RPMI7951 (cell line): Measurements from ENCODE around the gene NKRF. TPM values are rescaled to one million over a fixed set of nuclear protein-coding genes. Genes with fewer than 3 reads are reported as not detected.
A peak's percentile ranks its signal among the peaks of the same experiment; 100 is the strongest.

Source experiments
- DNase-seq: peaks from one replicate; pipeline ENCODE4 v3.0.0-alpha.2; 2012; ENCODE audit warnings: low read depth
- total RNA-seq: library from RNA; depleted of rRNA; stranded (reverse); fragments of >200 nt; shearing (Covaris generic); gene quantifications from 2 replicates; pipeline ENCODE4 v1.2.3, GENCODE V29; 2014

The NKRF gene
- total RNA-seq, 1 experiment from 2014 or later, result 4.4 TPM

DNA sequence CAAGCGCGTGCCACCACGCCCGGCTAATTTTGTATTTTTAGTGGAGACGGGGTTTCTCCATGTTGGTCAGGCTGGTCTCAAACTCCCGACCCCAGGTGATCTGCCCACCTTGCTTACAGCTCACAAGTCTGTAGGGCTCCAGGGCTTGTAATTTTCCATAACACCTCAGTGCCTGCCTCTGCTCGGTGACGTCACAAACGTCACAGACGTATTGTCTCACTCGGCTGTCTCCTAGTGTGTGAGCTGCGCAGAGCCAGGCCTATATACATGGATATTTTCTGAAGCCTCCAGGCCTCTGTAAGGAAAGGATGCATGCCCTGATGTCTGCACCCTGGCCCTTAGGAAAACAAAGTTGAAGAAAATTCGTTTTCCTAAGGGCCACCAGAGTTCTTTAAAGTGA lies 8.6 kb upstream of the NKRF start:
- no peak for DNase-seq

DNA sequence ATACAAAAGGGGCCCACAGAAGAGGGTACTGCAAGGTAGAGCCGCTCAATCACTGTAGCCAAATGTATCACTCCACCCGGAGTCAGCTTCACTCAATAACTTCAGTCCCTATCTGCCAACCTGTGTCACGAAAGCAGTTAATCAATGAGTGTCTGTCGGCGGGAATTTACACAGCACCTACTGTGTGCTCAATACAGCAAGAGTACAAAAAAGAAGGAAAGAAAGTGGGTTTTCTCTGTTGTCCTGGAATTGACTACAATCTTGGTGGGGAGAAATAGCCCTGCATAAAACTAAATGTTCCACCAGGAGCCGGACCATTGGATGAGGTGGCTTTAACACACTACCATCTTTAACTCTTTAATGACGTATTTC lies 780 bp upstream of the NKRF start:
- no peak for DNase-seq

DNA sequence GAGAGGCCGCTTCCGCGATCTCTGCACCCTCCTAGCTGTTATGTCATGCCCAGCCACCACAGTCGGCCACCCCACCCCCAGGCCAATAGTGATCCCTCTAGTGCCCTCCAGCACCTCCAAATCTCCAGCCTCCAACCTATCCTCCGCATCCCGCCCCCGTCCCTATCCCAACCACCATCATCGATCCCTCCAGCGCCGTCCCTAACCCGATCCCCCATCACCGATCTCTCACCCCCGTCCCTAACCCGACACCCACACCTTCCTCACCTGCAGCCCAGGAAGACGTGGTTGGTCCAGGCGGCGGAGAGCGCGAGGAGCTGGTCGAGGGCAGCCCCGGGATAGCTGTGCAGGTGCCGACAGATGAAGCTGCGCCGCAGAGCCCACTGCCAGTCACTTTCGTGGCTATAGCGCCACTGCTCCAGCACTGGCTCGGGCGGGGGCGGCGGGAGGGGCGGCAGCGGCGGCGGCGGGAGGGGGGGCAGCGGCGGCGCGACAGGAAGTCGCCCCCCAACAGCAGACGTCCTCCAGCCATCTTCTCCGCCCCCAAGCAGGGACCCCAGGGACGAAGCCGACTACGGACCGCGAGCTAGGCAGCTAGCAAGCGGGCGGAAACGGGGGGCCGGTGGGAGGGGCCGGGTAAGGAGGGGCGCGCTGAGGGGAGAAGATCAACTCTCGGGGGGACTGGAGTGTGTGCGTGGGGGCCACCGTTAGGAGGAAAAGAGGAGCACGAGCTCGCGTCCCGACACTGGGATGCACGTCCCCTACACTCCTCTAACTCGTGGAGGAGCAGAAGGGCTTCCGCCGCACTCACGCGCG lies 552 bp downstream of the NKRF start:
- peak; percentile 2 for DNase-seq

DNA sequence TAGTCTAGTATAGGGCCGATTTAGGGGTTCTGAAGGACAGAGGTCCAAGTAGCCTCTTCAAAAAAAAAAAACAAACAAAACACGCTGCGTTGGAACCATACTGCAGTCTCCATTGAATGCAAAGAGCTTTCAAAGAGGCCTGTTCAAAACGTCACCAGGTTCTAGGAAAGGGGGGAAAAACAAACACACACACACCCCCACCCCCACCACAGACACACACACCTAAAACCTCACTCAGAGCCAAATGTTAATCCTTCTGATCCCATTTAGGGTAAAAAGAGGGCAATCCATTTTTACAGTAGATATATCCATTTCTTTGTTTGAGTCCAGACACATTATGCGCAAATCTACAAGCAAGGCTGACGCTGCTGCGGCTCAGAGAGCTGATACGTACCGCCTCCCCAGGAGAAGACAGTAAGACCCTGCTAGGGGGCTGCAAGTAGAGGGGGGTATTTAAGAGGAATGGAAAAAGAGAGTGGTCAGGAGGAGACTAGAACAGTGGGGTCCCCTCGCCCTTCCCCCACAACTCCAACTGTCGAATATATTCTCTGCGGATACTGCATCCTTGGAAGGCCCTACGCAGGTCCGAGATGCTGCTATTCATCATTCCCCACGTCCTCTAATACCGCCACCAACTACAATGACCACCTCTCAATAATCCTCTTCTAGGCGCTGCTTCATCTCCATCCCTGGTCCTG lies 1.3 kb downstream of the NKRF start:
- no peak for DNase-seq

DNA sequence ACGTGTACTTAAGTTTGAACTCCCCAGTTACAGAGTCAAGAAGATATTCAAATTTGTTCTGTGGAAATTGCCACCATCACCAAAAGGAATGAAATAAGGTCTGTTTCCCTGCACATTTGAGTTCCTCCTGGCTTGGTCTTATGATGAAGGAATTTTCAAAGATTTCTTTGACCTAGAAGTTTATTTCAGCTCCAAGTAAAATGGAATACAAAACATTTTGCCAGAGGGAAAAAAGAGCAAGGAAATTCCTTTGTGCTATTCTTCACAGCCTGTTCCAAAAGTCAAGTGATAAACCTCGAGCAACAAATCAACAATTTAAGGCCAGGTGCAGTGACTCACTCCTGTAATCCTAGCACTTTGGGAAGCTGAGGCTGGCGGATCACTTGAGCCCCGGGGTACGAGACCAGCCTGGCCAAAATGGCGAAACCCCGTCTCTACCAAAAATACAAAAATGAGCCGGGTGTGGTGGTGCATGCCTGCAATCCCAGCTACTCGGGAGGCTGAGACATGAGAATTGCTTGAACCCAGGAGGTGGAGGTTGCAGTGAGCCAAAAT lies 3.4 kb downstream of the NKRF start:
- no peak for DNase-seq

DNA sequence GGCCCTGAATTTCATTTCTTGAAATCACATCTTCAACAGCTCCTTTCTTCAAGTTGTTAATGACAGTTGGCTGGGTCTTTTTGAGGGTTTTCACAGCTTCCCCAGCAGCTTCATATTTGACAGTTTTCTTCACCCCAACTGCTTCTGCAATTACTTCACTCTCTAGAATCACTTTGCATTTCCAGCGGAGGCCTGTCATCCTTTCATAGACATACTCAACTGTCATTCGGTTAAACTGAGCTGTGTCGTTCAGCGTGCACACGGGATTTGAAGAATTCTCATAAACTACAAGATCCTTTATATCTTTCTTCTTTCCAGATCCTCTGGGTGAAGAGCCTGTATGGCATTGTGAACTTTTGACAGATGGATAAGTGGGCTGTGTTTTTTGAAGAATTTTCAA lies 16.4 kb downstream of the NKRF start:
- no peak for DNase-seq

DNA sequence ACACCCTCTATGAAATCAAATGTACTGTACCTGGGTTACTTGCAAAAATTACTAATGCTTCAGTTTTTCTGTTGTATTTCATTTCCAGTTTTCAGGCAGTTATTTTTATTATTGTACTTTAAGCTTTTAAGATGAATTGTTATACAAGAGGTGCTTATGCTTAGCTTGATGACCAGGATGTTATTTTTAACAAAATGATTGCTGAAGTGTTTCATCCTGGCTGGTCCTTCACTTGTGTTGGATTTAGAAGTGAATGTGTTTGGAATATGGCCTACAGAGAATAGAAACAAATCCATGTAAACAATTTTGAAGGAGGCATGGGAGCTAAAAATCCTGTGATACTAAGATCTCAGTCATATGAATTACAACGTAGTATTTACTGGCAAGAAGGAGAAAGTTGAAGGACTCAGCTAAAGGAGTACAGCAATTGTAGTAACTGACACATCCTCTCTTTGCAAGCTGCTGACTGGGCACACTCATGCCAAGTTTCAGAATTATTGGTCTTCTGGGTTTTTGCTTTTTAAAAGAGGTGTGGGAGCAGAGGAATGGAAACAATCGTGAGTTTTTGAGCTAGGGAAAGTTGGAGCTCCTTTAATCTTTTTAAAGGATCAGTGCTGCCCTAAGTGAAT lies 22.7 kb downstream of the NKRF start:
- no peak for DNase-seq

DNA sequence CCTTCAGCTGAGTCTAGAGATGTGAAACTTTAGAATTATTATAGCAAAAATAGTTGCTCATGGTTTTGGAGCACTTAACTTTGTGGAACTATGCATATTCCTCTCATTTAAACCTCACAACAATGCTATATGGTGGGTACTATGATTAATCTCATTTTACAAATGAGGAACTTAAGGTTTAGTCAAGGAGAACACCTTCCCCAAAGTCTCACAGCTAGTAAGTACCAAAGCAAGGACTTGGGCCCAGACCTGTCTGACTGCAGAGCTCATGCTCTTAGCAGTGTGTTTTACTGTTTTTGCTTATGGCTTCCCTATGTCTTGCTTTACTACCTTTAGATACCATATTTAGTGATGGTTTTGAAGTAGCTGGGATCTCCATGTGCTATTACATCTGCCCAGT lies 26.8 kb downstream of the NKRF start:
- DNase-seq, result no peak

DNA sequence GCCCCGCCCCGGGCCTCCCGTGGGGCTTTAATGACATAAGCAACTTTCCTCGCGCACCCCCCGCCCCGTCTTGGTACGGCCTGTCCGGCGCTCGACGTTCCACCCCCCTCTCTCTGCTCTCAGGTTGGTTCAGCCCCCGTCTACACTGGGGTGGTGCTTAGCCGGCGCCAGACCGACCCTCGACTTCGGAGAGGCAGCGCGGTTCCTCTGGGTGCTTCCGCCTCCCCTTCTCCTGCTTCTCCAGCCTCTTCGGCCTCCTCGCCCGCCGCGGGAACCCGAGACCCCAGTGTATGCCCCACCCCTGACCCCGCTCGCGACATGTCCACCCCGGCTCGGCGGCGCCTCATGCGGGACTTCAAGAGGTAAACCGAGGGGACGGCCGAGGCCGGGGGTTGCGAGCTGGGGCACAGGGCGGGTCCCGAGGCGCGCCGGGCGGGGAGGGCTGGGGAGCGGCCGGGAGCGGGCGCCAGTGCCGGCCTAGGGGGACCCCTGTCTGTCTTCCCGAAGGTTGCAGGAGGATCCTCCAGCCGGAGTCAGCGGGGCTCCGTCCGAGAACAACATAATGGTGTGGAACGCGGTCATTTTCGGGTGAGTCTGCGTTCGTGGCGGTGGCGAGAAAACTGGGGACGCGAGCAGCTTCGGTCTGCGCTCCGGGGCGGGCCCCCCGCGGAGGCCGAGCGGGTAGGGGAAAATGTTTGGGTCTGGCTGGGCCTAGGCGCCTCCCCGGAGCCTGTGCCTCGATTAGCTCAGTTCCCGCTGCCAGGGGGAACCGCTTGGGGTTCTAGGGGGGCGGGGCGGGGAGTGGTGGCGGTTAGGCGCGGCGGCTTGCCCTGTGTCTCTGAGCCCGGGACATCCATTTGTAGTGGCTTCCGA lies 31.6 kb downstream of the NKRF start, which contains the start of gene UBE2A:
TSS of gene UBE2A (plus strand) at position 170 of the 873 bp plus-strand sequence. CDS start at position 319, 149 bp downstream.
- DNase-seq, result peak; percentile 86

DNA sequence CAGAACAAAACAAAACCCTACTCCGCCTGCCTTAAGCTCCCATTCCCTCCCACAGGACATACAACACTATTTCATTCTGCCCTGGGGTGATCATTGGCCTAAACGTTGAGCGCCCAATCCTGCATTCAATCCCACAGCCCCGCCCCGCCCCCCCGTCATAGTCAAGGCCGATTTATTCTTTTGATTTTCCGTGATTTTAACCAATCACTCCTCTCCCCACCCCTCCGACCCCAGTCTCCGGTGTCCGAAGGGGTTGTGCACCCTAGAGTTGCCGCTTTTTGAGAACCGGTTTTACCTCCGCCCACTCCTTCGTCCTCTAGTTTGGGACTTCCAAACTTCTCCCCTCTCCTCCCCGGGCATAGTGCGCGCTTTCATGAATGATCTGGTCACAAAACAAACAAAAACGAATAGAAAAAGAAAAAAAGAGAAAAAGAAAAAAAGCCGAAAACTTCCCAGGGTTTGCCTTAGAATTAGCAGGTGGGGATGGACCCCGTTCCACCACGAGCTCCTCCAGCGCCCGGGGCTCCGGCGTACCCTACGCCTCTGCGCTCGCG lies 32.3 kb downstream of the NKRF start:
- DNase-seq, result peak; percentile 61

DNA sequence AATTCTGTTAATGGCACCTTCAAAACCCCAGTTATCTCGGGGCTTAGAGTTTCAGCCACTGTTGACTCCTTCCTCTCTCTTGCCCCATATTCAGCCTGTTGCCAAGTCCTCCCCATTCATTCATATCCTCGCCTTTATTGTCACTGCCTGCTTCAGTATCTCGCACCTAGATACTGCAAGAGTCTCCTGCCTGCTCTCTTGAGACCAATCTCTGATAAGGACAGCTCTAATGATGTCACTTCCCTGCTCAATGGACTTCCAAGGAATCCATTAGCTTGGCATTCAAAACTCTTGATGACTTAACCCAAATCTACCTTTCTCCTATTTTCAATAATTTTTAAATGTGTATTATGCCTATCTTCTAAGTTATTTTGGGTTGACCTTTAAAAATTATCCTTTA lies 33.0 kb downstream of the NKRF start:
- DNase-seq, result no peak

DNA sequence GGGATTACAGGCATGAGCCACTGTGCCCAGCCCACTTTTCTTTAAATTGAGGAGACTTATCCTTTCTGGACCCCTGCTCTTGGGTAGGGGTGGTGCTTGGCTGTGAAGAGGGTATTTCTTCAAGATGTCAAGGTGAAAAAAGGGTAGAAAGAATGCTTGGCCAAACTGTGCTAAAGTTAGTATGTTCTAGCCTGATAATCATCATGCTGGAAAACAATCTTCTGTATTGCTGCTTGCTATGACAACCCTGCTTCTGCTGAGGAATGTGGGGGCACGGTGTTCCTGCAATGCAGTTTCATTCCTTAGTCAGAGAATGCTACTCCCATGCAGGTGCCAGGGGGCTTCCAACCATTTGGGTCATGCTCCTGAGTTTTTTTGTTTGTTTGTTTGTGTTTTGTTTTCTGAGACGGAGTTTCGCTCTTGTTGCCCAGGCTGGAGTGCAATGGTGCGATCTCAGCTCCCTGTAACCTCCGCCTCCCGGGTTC lies 35.8 kb downstream of the NKRF start:
- no peak for DNase-seq

DNA sequence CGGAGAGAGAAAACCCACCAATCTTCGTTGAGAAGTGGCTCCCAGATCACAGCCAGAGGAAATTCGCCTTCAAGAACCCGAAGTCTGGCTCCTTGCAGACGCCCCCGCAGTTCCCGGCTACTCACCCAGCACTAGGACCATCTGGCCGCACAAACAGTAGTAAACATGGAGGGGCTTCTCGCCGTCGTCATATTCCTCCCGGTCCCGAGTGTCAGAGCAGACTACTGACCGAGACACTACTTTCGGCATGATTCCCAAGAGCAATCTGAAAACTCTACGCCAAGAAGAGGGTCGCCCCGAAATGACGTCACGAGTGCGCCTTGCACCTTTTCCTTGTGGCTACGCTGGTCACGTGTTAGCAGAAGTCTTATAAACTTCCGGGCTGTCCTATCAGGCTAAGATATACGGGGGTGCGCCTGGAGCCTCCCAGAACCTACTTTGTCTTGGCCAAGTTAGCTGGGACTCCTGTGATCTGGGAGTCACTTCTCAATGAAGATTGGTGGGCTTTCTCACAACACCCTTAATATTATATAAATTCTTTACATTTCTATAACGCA lies 41.0 kb downstream of the NKRF start, which contains the start of gene STEEP1:
TSS of gene STEEP1 (minus strand) at position 303 of the 557 bp plus-strand sequence. CDS start at position 249, 54 bp downstream.
- peak; percentile 90 for DNase-seq

DNA sequence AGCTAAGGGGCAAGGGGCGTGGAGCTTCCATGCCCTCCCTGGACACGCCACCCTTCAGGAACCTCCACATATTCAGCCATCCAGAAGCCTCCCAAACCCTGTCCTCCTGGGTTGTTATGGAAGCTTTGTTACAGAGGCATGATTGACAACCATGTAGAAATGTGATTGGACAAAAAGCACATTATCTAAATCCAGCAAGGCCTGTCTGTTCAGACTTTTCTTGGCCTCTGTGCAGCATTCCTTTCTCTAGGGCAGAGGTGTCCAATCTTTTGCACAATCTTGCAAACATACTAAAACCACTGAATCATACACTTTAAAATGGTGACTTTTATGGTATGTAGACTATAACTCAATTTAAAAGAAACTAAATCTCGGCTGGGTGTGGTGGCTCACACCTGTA lies 53.7 kb downstream of the NKRF start:
- DNase-seq, result no peak

DNA sequence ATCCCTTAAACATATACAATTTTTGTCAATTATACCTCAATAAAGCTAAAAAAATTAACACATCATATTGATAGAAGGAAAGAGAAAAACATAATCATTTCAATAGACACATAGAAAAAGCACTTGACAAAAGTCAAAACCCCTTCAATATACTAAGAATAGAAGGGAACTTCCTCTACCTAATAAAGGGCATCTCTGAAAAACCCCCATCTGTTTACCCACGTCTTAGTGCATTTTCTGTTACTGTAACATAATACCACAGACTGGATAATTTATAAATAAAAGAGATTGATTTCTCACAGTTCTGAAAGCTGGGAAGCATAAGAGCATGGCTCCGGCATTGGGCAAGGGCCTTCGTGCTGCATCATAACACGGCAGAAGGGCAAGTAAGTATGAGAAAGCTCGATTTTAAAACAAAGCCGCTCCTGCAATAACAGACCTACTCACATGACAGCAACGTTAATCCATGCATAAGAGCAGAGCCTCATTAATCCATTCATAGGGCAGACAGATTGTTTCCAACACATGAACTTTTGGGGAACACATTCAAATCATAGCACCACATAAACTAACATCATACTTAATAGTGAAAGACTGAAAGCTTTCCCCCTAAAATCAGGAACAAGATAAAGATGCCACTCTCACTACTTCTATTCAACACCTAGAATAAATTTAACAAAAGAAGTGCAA lies 56.8 kb downstream of the NKRF start:
- no peak for DNase-seq

DNA sequence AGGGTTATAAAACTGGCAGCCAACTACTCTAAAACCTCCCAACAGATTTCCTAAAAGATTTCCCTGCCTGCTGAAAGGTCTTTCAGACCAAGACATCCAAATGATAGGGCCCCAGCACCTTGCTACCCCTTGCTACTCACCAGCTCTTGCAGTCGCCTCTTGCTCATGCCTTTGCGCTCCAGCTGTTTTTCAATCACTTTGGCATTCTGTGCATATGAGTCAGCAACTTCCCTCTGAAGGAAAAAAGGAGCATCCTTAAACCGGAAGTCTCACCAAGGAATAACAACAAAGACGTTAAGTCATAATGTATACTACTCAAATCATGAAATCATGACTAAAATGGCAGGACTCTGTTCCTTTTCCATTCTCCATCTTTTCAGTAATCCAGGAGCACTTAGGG lies 65.0 kb downstream of the NKRF start:
- peak; percentile 76 for DNase-seq

DNA sequence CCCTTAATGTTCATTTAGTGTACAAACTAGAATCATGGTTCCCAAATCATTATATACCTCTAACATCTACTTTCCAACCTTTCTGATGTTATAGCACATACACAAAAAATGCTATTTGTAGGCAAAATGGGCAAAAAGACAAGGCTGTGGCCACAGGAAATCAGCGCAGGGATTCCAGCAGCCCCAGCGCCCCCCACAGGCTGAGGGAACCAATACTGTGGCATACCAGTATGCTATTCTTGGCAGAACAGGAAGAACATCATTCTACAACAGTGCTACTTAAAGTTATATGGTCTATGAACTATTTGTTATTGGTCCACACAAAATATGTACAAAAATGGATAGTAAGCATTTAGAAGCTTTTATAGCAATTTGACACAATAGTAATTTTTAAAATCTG lies 66.4 kb downstream of the NKRF start:
- DNase-seq, result no peak
